AG09309 (cell line): ENCODE measurements around the gene DRC7.

Source experiments
- DNase-seq: peaks from one replicate; pipeline ENCODE4 v3.0.0-alpha.2; 2010; ENCODE audit warnings: low read depth
- H3K4me3 ChIP-seq: 2 replicates; pipeline ENCODE4 v1.5.1; 2011; ENCODE audit warnings: mild to moderate bottlenecking, low read depth, low read length, moderate library complexity; ENCODE audit not compliant: control insufficient read depth
- TF ChIP-seq, protein P1 (sequence below): IDR thresholded peaks from 2 replicates; pipeline ENCODE4 v1.5.1; 2011; ENCODE audit warnings: mild to moderate bottlenecking, low read depth, low read length, inconsistent platforms; ENCODE audit not compliant: insufficient read depth, control insufficient read depth; ENCODE audit errors: missing control alignments

The DRC7 gene

DNA sequence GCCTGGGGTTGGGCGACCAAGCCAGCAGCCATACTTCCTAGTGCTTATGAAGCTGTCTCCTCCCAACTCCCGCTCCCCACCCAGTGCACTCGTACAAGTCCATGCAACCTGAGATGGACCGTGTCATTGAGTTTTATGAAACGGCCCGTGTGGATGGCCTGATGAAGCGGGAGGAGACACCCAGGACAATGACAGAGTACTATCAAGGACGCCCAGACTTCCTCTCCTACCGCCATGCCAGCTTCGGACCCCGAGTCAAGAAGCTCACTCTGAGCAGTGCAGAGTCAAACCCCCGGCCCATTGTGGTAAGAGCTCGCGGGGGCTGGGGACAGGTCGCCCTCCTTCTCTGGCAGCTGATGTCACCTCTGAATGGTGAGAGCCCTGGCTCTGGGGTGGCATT, 29.9 kb downstream of the DRC7 start:
- no peak for DNase-seq
- TF ChIP-seq, protein P1, sequence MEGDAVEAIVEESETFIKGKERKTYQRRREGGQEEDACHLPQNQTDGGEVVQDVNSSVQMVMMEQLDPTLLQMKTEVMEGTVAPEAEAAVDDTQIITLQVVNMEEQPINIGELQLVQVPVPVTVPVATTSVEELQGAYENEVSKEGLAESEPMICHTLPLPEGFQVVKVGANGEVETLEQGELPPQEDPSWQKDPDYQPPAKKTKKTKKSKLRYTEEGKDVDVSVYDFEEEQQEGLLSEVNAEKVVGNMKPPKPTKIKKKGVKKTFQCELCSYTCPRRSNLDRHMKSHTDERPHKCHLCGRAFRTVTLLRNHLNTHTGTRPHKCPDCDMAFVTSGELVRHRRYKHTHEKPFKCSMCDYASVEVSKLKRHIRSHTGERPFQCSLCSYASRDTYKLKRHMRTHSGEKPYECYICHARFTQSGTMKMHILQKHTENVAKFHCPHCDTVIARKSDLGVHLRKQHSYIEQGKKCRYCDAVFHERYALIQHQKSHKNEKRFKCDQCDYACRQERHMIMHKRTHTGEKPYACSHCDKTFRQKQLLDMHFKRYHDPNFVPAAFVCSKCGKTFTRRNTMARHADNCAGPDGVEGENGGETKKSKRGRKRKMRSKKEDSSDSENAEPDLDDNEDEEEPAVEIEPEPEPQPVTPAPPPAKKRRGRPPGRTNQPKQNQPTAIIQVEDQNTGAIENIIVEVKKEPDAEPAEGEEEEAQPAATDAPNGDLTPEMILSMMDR = no peak
- H3K4me3 ChIP-seq = no peak overlapping the region

DNA sequence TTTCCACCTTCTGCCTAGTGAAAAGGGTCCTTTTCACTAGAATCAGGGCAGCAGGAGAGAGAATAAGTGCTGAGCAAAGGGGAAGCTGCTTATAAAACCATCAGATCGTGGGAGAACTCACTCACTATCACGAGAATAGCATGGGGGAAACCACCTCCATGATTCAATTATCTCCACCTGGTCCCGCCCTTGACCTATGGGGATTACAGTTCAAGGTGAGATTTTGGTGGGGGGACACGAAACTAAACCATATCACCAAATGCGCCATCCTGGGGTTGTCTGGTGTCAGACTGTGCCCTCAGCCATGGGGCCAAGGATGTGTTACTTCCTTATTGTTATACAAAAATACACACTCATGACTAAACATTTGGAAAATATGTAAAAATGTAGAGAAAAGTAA, 30.5 kb downstream of the DRC7 start:
- TF ChIP-seq, protein P1 = no peak
- DNase-seq = no peak
- H3K4me3 ChIP-seq = no peak overlapping the region

DNA sequence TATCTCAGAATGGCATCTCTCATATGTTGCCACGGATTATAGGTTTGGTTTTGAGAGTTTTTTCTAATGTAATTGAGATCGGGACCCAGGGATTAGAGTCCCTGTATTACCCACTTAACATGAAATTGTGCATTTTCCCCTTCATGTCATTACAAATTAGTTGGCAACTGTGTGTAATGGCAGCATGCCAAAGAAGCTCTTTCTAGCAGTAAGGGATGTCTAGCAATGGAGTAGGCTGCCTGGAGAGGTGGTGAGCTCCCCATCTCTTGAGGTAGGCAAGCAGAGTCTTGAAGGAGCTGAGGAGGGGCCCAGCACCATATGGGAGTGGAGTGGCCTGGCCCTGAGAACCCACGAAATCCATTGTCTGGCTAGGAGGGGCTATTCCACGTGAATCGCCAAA, 30.9 kb downstream of the DRC7 start:
- TF ChIP-seq, protein P1 = no peak
- no peak overlapping the region for H3K4me3 ChIP-seq
- no peak for DNase-seq

DNA sequence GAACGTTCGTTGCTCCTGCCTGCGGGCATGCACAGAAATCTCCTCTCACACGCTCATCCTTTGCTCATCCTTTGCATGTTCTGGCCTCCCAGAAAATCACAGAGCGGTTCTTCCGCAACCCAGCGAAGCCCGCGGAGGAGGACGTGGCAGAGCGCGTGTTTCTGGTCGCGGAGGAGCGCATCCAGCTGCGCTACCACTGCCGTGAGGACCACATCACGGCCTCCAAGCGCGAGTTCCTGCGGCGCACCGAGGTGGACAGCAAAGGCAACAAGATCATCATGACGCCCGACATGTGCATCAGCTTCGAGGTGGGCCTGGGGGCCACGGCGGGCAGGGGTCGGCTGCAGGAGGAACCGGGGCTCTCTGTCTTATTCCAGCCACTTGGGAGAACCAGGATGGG, 31.4 kb downstream of the DRC7 start:
- TF ChIP-seq, protein P1 = no peak
- H3K4me3 ChIP-seq = no peak overlapping the region
- DNase-seq = no peak

DNA sequence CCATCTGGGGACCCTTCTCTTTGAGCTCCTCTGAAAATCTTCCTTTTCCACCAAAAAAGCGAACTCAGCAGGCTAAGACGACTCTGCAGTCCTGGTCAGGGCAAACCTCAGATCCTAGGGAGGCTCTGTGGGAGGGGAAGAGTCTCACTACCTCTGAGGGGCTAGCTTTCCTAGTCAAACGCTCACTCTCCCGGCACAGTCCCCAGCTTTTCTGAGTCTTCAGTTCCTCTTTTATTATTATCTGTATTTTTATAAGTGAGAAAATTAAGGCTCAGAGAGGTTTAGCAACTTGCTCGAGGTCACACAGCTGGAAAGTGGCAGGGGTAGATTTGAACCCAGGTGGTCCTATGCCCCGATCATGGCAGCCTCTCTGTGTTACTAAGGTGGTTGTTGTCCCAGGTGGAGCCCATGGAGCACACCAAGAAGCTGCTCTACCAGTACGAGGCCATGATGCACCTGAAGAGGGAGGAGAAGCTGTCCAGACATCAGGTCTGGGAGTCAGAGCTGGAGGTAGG, 31.9 kb downstream of the DRC7 start:
- TF ChIP-seq, protein P1 = no peak
- no peak for DNase-seq
- H3K4me3 ChIP-seq = no peak overlapping the region

DNA sequence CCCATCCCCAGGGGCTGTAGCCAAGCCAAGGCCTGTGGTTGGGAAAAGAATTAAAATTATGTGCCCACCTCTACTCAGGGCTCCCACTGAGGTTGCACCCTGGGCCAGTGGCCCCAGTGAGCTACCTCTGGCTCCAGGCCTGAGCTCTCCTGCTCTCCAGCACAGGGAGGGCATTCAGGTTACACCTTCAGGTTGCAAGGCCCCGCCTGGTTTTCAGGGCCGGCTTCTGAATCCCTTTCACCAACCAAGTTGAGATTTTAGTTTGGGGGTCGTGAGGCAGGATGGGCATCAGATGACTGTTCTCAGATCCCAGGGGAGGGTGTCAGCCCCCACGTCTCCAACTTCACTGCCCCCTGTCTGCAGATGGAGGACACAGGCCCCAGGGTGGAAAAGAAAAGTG, 33.0 kb downstream of the DRC7 start:
- no peak for DNase-seq

More for the DNA sequence above, 33.0 kb downstream of the DRC7 start:
- TF ChIP-seq, protein P1 = no peak
- H3K4me3 ChIP-seq = no peak overlapping the region
